Osteocyte (in vitro differentiated cells): ENCODE results near the gene CBX6. TPM values are rescaled to one million over a fixed set of nuclear protein-coding genes. Genes with fewer than 3 reads are reported as not detected.
A peak's percentile ranks its signal among the peaks of the same experiment; 100 is the strongest.

ENCODE experiments used
- DNase-seq: peaks from one replicate; pipeline ENCODE4 v3.0.0; 2021; ENCODE audit warnings: mixed read lengths; ENCODE audit not compliant: unreplicated experiment; ENCODE audit errors: extremely low spot score
- H3K27ac Mint-ChIP-seq: one replicate; pipeline ENCODE4 v1.8.0; 2021; ENCODE audit warnings: mild to moderate bottlenecking, mixed read lengths; ENCODE audit not compliant: unreplicated experiment
- H3K27me3 Mint-ChIP-seq: one replicate; pipeline ENCODE4 v1.8.0; 2021; ENCODE audit warnings: mixed read lengths; ENCODE audit not compliant: unreplicated experiment
- H3K36me3 Mint-ChIP-seq: one replicate; pipeline ENCODE4 v1.8.0; 2021; ENCODE audit warnings: mixed read lengths; ENCODE audit not compliant: unreplicated experiment
- H3K4me1 Mint-ChIP-seq: one replicate; pipeline ENCODE4 v1.8.0; 2021; ENCODE audit warnings: mixed read lengths; ENCODE audit not compliant: unreplicated experiment
- H3K4me3 Mint-ChIP-seq: one replicate; pipeline ENCODE4 v1.8.0; 2021; ENCODE audit warnings: mild to moderate bottlenecking, moderate library complexity, mixed read lengths; ENCODE audit not compliant: unreplicated experiment
- H3K9me3 Mint-ChIP-seq: one replicate; pipeline ENCODE4 v1.8.0; 2021; ENCODE audit warnings: mixed read lengths; ENCODE audit not compliant: unreplicated experiment
- CTCF ChIP-seq: fragments of 200-600 bp; sonication (generic); IDR thresholded peaks from 2 replicates; pipeline ENCODE4 v1.5.0; 2021; ENCODE audit warnings: antibody characterized with exemption, mild to moderate bottlenecking, moderate library complexity
- long read RNA-seq: library from polyadenylated mRNA; unstranded; transcript quantifications from one replicate; pipeline ENCODE4 v2.0.0, GENCODE V29; 2021
- total RNA-seq: library from RNA; stranded (reverse); gene quantifications from 2 replicates; pipeline ENCODE4 v1.2.1, GENCODE V29; 2021

CBX6 gene
- 83.5 and 86.2 TPM in 2 replicates for total RNA-seq
- long read RNA-seq, partial matches to known transcripts = 0 of 10 reads
- long read RNA-seq, other reads (novel, unspliced or antisense) = 10 of 10 reads

DNA sequence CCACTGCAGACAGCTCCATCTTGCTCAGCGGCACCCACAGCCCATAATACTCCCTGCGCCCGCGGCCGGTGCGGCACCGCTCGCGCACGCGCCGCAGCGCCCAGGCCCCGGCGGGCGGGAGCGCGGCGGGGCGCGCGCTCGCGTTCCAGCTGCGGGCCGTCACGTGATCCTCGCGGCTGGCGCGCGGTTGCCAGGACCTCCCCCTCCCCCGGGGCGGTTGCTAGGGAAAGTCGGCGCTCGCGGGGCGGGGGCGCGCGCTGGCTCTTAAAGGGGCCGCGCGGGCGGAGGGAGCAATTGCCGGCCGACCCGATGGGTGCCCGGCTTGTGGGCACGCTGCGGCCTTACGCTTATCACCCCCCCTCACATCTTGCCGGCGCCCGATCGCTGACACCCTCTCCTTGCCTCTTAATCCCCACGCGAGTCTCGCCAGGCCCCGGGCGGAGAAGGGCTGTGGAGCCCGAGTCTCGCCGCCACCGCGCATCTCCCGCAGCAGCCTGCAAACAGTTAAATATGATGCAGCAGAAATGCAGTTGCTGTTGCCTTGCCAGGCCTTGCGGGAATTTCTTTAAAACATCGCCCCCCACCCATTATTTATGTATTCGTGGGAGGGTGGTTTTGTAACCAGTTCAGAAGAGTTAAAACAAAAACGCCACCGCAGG lies at the start of gene CBX6:
Gene CBX6, minus strand, starts transcription at position 45 of the 659 bp plus-strand sequence. Its CDS starts 26 bp downstream, at position 19.
- TF ChIP-seq CTCF = no peak

DNA sequence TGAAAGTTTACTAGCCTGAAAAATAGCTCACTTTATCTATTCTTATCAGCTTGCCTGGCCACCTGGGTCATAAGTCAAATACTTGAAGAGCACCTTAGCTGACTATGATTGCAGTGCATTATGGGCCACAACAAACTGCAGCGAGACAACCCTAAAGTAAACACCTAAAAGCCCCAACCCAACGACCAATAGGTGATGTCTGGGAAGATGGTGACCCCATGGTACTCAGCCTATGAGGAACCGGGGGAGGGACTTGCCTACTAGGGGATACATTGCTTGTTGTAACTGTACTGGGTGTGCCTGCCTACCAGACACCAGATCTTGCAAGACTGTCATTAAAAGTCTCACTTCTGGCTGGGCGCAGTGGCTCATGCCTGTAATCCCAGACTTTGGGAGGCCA lies 49.8 kb upstream of the CBX6 start:
- Mint-ChIP-seq H3K4me3 (no peak overlapping the region), H3K27ac (no peak overlapping the region), H3K27me3 (peaks cover 25% of the 10 kb centered on the region), H3K4me1 (peaks cover 17% of the 10 kb centered on the region), H3K9me3 (no peaks in the 10 kb centered on the region), H3K36me3 (no peaks in the 10 kb centered on the region)
- no peak for TF ChIP-seq CTCF
- DNase-seq = no peak

More for the DNA sequence above, at the start of gene CBX6:
- H3K27ac Mint-ChIP-seq = peak within 1 kb of the TSS; percentile 98
- no peaks in the 10 kb centered on the region for H3K9me3 Mint-ChIP-seq
- H3K4me3 Mint-ChIP-seq = peak within 1 kb of the TSS; percentile 92
- peak; percentile 98 for DNase-seq
- H3K27me3 Mint-ChIP-seq = peaks cover 23% of the 10 kb centered on the region
- peaks cover 23% of the 10 kb centered on the region for H3K4me1 Mint-ChIP-seq
- peaks cover 5% of the 10 kb centered on the region for H3K36me3 Mint-ChIP-seq

GRCh38 chr22:38921120-38921519 lies 49.1 kb upstream of the CBX6 start:
- Mint-ChIP-seq H3K27ac (no peak overlapping the region), H3K4me1 (peaks cover 17% of the 10 kb centered on the region), H3K9me3 (no peaks in the 10 kb centered on the region), H3K4me3 (no peak overlapping the region), H3K36me3 (no peaks in the 10 kb centered on the region), H3K27me3 (peaks cover 27% of the 10 kb centered on the region)
- no peak for TF ChIP-seq CTCF
- DNase-seq = no peak

DNA sequence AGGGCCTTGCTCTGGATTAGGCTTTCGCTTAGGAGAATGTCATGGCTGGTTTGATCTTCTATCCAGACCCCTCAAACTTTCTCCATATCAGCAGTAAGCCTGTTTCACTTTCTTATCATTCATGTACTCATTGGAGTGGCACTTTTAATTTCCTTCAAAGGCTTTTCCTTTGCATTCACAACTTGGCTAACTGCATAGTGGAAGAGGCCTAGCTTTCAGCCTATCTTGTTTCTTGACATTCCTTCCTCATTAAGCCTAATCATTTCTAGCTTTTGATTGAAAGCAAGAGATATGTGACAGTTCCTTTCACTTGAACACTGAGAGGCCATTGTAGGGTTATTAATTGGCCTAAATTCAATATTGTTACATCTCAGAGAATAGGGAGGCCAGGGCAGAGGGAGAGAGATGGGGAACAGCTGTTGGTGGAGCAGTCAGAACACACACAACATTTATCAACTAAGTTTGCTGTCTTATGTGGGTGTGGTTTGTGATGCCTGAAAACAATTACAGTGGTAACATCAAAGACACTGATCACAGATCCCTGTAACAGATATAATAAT lies 47.7 kb upstream of the CBX6 start:
- Mint-ChIP-seq H3K27me3 (peaks cover 40% of the 10 kb centered on the region), H3K9me3 (no peaks in the 10 kb centered on the region), H3K36me3 (no peaks in the 10 kb centered on the region), H3K4me1 (peaks cover 12% of the 10 kb centered on the region), H3K27ac (no peak overlapping the region), H3K4me3 (no peak overlapping the region)
- TF ChIP-seq CTCF = no peak
- DNase-seq = no peak

DNA sequence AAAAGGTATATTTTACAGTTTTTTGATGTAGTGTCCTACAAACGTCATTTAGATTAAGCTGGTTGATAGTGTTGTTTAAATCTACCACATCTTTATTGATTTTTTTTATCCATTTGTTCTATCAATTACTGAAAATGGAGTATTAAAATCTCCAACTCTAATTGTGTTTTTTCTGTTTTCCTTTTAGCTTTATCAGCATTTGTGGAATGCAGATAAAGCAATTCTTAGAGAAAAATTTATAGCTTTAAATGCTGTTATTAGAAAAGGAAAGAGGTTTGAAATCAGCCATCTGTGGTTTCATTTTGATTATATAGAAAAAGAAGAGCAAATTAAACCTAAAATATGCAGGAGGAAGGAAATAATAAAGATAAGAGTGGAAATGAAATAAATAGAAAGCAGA lies 39.4 kb upstream of the CBX6 start:
- Mint-ChIP-seq H3K27ac (no peak overlapping the region), H3K36me3 (no peaks in the 10 kb centered on the region), H3K4me1 (no peaks in the 10 kb centered on the region), H3K9me3 (no peaks in the 10 kb centered on the region), H3K27me3 (peaks cover 71% of the 10 kb centered on the region), H3K4me3 (no peak overlapping the region)
- no peak for DNase-seq
- no peak for TF ChIP-seq CTCF
